GM12874 (cell line): ENCODE data around the gene TNRC18.
A peak's percentile ranks its signal among the peaks of the same experiment; 100 is the strongest.

Experiments
- TF ChIP-seq, protein P1 (sequence below): IDR thresholded peaks from 2 replicates; pipeline ENCODE4 v1.5.1; 2011; ENCODE audit warnings: low read depth, mild to moderate bottlenecking, control low read depth, low read length, moderate library complexity; ENCODE audit not compliant: insufficient read depth

The TNRC18 gene

DNA sequence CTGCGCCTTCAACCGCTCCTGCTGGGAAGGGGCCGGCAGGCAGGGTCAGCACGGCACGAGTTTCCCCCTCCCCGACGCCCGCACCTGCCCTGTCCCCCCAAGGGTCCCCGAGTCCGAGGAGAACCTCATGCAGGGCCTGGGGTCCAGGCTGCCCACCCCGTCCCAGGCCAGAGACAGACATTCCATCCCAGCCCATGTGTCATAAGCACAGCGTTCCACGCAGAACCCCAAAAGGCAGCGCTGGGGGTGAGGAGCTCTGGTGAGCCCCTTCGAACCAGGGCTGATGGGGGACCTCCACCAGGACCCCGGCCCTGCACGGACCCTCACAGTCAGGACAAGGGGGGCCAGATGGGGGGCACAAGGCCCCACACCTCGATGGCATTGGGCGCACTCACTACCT, 49.2 kb downstream of the TNRC18 start:
- TF ChIP-seq, protein P1, sequence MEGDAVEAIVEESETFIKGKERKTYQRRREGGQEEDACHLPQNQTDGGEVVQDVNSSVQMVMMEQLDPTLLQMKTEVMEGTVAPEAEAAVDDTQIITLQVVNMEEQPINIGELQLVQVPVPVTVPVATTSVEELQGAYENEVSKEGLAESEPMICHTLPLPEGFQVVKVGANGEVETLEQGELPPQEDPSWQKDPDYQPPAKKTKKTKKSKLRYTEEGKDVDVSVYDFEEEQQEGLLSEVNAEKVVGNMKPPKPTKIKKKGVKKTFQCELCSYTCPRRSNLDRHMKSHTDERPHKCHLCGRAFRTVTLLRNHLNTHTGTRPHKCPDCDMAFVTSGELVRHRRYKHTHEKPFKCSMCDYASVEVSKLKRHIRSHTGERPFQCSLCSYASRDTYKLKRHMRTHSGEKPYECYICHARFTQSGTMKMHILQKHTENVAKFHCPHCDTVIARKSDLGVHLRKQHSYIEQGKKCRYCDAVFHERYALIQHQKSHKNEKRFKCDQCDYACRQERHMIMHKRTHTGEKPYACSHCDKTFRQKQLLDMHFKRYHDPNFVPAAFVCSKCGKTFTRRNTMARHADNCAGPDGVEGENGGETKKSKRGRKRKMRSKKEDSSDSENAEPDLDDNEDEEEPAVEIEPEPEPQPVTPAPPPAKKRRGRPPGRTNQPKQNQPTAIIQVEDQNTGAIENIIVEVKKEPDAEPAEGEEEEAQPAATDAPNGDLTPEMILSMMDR: no peak

- TF ChIP-seq, protein P1: no peak
These were observed 50.3 kb downstream of the TNRC18 start for GRCh38 chr7:5373300-5373699.

DNA sequence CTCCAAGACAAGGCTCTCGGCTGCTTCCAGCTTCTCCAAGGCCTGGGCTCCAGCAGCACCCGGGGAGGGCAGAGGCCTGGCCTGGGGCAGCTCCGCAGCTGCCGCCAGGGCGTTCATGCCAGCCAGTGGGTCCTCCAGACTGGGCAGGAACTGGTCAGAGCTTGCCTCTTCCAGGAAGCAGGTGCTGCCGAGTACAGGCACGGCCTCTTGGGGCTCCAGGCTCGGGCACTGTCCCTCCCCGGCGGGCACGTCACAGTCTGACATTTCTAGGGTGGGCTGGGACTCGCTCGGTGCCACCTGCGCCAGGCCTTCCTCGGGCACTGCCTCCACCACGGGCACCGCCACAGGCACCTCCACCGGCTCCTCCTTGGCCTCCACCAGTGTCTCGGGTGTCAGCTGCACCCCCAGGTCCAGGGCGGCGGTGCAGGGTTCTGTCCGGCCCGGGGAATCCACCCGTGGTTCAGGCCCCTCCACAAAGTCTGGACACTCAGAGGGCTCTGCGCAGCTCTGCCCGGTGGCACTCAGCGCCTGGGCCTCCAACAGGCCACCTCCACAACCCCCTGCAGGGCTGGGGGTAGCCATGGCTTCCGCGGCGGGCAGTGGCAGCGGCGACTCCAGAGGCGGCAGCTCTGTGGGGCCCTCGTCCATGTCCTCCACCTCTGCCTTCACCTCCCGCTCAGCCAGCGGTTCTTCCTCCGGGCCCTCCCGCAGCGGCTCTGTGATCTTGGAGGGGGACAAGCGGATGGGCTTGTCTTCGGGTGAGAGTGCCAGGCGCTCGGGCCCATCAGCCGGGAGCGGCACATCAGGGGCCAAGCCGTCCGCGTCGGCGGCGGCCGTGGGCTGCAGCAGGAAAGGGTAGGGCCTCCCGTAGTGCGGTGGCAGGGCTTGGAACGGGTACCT, 52.9 kb downstream of the TNRC18 start:
- TF ChIP-seq, protein P1: no peak

DNA sequence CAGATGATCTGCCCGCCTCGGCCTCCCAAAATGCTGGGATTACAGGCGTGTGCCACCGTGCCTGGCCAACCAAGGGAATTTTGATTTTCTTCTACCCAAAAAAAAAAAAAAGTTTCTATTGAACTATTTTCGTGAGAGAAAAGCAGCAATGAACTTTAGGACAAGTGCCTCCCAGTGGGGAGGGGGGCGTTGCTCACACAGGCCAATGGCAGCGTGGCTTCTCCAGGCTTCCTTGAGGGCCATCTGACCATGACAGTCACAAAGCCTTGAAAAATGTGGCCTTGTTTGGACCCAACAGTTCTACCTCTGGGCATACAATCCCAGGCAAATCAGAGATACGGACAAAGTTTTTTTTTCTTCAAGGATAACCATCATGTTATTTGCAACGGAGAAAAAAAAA, 56.0 kb downstream of the TNRC18 start:
- TF ChIP-seq, protein P1: no peak

GRCh38 chr7:5365976-5366625, 57.5 kb downstream of the TNRC18 start:
- TF ChIP-seq, protein P1: peak; percentile 85

- TF ChIP-seq, protein P1: no peak
These were observed 59.9 kb downstream of the TNRC18 start for GRCh38 chr7:5363729-5364128.

GRCh38 chr7:5362466-5362865, 61.2 kb downstream of the TNRC18 start:
- TF ChIP-seq, protein P1: no peak
